ENCODE measurements around the gene SLC29A3.

SLC29A3 gene

DNA sequence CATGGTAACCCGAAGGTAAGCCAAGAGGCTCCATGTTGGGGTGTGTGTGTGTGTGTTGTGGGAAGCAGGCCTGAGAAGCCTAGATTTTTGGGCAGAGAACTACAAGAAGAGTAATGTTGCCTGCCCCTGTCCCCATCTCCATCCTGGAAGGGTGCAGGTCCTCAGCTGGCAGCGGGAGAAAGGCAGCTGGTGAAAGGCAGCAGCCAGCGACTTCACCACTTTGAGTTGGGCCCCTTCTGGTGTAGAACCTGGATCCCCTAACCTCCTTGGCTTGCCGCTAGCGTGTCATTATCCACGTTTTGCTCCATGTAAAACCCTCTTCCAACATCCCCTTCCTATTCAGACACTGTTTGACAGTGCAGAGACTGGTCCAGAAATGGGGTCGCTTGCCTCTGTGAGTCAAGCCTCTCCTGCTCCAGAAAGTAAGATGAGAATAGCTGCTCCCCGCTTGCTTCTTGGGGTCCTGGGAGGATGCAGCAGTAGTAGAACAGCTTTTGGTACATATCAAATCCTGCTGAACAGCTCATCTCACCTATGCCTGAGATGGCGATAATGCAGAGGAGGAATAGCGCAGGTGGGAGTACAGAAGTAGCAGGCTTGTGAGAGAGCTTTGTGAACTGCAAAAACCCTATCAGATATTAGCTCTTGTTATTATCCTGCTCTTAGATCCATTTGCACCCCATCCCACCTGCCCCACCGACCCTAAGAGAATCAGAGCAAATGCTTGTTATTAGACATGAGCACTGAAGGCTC lies 55.6 kb downstream of the SLC29A3 start:
- DNase-seq: no peak

DNA sequence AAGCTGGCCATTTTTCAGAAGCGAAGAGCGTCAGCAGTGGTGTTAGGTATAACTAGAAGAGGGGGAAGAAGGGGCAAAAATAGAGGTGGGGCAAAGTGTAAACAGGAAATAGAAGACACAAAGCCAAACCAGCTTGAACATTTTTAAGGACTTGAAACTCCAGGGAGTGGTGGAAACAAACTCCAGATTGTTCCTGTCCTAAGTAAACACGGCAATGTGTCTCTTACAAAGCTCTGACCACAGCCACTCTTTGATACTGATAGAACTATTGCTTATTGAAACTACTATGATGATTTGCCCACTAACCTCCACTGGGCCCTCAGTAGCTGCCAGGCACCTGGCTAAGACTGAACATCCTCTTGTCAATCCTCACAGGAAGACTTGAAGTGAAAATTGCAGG lies 56.9 kb downstream of the SLC29A3 start:
- no peak for DNase-seq

DNA sequence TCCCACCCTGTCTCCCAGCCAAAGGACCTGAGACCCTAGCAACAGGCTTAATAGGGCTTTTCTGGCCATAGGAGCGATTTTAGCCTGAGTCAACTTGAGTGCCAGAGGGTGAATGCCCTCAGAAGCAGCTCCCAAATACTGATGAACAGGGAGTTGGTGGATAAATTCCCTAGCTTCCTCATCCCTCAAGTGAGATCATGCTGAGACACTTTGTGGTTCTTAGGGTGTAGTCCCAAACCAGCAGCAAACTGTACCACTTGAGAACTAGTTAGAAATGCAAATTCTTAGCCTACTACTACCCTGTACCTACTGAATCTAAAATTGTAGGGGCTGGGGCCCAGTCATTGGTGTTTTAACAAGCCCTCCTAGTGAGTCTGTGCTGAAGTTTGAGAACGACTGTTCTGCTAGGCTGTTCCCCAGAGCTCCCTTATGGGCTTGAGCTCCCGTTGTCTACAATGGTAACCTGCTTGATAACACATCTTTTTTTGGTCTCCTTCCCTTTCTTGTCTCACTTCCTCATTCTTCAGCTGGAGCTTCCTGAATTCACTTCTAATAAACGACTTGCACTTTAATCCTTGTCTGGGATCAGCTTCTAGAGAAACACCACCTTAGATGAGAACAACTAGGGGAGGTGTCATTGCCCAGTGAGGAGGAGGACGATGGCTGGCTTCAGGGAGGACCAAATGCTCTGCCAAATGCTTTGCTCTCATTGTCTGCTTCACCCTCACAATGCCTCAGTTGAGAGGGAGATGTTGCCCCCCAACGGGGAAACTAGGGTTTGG lies 59.5 kb downstream of the SLC29A3 start:
- DNase-seq: no peak

DNA sequence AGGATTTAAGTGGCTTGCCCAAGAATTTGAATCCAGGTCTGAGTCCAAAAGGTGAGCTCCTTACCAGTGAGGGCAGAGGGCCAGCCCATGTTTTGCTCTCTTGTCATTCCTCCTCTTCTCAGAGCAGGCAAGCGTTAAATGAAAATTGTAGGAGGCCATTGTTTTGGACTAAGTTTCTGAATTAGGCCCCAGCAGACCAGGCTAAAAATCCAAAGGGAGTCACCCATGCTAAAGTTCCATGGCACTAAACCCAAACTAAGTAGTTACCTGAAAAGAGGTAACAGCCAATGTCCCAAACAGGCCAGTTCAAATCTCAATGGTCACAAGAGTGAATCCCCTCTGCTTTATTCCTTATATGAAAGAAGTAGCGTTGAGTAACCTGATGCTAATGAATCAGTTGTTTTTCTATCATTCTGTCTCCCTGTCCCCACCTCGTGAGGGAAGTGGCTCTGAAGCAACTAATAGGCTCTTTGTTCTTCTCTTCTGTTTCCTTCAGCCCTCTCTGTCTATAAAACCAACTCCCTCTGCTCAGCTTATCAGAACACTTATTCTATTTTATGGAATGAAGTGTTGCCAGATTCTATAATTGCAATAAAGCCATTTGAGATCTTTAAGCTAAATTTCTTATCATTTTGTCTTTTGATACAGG lies 60.2 kb downstream of the SLC29A3 start:
- no peak for DNase-seq

DNA sequence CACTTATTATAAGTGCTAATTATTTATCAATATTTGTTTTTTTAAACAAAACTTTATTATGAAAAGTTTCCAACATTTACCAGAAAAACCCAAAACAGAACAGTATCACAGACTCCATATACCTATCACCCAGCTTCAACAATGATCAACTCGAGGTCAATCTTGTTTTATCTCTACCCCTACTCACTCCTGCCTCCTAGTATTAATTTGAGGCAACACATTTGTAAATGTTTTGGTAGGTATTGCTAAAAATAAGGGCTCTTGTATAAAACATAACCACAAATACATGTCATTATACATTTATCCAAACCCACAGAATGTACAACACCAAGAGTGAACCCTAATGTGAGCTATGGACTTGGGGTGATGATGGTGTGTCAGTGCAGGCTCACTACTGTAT lies 61.8 kb downstream of the SLC29A3 start:
- DNase-seq: no peak

DNA sequence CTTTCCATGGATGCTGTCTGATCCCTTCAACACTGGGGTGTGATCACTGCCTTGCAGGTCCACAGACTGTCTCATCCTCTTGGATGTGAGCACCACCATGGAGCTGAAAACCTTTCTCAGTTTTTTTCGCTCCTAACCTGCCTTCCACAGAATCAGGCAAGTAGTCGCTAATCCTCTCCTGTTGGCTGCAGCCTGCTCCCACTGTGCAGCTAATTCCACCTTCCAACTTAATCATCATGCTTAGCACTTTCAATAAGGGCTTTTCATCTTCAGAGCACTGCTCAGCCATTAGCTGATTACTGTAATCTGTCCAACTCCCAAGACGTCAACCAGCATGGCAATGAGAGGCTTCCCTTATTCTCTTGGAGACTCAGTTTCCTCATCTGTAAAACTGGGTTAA lies 62.6 kb downstream of the SLC29A3 start:
- DNase-seq: no peak

DNA sequence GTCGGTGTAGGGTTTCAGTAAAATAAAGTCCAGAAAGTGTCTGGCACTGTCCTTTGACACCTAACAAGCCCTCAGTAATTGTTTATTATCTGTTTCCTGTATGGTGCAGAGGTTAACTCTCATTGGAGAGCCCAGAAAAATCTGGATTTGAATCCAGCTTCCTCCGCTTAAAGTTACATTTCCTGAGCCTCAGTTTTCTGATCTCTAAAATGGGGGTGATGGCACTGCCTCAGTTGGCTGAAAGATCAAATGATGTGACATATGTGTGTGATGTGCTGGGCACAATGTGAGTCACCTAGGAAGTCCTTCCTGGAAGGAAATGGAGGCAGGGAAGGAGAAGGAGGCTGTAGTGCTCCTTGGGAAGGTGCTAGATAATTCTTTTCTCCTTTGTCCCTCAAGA lies 63.0 kb downstream of the SLC29A3 start:
- DNase-seq: no peak

DNA sequence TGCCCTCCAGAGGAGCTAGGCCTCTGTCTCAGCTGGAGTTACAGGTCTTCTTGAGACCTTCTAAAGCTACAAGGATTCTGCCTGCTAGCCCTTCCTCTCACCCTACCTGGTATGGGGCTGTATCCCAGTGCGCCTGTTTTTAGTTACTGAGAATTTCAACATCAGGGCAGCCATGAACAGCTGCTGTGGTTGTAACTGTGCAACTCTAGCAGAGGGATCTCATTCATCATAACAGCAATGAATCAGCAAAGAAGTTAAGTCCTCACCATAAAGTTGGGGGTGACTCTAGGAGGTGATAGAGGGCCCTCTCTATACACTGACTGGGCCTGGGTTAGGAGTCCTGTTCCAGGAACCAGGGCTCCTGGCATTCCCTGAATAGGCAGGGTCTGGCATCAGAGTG lies 63.7 kb downstream of the SLC29A3 start:
- DNase-seq: no peak

GRCh38 chr10:71383972-71384687 lies 65.1 kb downstream of the SLC29A3 start:
- no peak for DNase-seq

DNA sequence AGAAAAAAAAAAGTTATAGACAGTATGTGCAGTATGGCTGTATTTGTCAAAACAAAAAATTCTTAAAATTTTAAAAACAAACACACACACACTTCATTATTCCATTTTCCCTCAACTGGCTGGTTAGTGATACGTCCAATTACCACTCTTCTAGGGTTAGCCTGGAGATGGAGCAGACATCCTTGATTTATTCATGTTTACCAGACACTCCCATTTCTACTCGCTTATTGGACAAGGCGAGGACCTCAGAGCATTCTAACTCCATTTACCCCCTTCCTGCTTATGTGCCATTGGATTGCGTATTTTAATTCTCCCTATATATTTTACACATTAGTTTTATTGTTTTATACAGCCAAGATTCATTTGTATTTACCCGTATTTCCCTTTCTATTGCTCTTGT lies 69.1 kb downstream of the SLC29A3 start:
- DNase-seq: no peak

- no peak for DNase-seq
Observed at GRCh38 chr10:71388583-71389310, 69.7 kb downstream of the SLC29A3 start.

GRCh38 chr10:71389768-71390460 lies 70.9 kb downstream of the SLC29A3 start:
- DNase-seq: no peak

DNA sequence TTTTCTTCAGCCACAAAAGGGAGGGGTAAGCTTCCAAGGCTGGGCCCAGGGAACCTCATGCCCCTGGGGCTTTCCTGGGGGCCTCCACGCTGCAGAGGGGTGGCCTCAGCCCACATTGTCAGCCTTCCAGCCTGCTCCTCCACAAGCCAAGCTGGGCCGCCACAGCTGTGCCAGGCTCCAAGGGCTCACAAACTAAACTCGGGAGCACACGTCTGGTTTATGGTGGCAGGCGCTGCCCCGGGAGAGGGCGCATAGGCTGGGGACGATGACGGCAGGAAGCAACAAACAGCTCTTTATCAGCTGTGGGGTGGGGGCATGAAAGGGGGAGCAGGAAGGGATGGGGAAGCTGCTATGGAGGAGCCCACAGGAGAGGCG lies 71.4 kb downstream of the SLC29A3 start:
- no peak for DNase-seq

DNA sequence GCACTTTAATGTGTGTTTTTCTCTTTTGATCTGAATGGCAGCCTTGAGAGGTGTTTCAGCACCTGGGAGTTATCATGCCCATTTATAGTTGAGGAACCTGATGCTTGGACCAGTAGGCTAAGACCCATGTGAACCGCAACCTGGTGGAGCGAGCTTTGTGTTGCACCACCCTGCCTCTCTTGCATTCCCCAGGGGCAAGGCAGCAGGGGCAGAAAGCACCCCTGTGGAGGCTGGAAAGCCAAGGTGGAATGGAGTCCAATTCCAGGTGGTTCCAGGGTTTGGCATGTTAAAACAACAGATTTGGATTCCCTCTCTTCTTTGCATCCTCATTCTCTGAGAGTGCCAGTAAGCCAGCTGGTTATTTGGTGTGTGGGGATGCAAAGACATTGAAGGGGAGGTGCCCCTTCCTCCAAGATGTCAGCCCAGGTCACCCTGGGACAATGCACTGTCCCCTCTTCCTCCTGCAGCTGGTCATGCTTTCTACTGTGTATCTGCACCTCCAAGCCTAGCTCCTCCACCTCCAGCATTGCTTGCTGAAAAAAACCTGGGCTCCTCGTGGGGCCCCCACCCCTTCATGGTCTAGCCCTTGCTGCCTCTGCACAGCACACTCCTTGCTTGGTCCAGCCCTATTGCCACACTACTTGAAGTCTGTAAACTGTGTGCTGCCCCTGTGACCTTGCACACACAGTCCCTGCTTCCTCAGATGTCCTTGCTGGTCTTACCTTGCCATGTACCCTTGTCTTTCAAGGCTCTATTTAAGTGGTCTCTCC lies 72.0 kb downstream of the SLC29A3 start:
- DNase-seq: no peak

GRCh38 chr10:71391701-71392100 lies 72.6 kb downstream of the SLC29A3 start:
- DNase-seq: no peak

- DNase-seq: no peak
Observed at GRCh38 chr10:71392292-71392691, 73.2 kb downstream of the SLC29A3 start.

DNA sequence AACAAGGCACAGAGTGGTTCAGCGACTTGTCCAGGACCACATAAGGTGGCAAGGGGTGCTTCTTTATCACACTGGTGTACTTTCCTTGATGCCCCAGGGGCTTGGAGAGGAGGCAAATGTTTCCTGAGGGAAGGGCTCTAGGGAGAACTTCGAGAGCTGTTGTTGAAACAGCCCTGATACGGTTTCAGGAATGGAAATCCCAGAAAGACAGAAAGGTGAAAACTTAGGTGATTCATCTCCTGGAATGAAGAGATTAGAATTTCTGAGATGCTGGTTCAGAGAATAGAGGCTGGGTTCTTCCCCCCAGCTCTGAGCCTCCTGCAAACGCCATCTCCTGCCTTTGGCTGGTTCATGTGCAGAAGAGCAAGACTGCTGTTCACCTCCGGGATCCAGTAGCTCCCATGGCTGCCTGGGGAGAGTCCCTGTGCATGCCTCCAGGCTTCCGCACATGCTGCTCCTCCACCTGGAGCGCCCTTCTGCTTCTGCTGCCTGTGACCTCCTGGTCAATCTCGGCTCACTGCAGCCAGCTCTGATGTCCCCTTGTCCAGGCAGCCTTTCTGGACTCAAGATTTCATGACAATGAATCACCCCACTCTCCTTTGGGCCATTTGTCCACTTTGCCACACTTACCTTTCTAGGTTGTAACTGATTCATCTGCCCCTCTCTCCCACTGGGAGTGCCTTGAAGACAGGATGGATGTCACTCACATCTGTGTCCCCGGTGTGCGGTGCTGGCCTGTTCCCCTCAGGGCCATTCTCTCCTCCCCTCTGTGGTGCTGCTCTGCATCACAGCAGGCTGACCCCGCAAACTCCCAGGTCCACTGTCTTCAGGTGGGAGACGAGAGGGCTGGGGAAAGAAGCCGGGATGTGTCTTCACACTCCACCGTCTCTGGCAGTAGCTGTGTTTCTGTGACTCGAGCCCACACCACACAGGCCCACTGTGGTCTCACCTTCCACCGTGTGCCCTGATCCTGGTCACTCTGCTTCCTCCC lies 74.0 kb downstream of the SLC29A3 start:
- DNase-seq: no peak

DNA sequence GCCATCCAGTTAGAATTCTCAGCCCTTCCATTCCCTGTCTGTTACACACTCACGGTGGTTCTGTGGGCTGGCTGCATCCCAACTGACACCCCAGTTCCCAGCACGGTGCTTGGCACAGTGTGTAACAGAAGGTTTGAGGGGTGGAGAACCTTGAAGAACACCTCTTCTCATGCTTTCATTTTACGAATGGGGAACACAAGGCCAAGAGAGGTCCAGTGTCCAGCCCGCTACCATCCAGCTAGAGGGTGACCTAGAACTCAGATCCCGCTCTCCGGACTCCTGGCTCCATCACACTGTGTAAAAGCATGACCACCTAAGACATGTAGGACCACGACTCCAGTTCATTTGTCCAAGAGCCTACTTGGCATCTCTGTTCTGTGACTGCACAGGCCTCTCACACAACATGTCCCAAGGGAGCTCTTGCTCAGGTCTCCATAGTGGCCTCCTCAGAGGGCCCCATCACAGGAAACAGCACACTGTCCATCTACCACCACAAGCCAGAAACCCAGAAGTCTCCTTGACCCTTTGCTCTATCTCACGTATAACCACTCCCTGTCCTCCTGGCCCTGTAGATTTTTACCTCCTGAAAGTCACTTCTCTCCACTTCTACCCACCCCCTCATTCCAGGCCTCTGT lies 74.9 kb downstream of the SLC29A3 start:
- DNase-seq: no peak

DNA sequence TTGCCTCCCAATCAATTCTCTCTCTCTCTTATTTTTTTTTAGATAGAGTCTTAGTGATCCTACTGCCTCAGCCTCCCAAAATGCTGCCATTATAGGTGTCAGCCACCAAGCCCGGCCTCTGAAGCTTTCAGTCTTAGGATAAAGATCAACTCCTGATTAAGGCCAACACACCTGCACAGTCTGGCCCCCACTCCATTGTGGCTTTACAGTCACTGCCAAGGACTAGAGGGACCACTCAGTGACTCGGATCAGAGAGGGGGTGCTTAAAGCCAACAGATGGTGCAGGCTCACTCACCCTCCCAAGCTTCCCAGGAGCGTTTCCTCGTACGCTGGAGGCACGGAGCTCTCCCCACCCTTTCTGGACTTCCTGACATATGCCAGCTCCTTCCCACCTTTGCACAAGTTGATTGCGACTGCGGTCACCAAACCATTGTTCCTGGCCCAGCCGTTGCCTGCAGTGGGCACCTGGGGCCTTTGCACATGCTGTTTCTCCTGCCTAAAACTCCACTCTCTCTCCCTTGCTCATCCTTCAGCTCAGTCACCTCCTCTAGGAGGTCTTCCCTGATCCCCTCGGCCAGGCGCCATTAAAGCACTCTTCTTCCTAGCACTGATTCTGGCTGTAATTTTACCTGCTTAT lies 76.0 kb downstream of the SLC29A3 start:
- DNase-seq: no peak

Measured in T1000 (cell line).